A673 (cell line): ENCODE measurements around the gene TBC1D22A. TPM values are rescaled to one million over a fixed set of nuclear protein-coding genes. Genes with fewer than 3 reads are reported as not detected.

Source experiments
- BruUV-seq: library from RNA; stranded (reverse); fragments of 400-500 nt; replicated peaks from 2 replicates; lab custom pipeline; 2021; lab: Mats Ljungman, UMichigan
- CTCF ChIA-PET: fragments of 300-600 bp; sonication (Branson Sonifier 250); formaldehyde crosslinking; loops from one replicate; lab custom pipeline; 2022; ENCODE audit warnings: antibody characterized with exemption; lab: Charles Lee
- POLR2A ChIA-PET: fragments of 300-600 bp; sonication (Branson Sonifier 250); formaldehyde crosslinking; loops from one replicate; lab custom pipeline; 2022; ENCODE audit warnings: antibody characterized with exemption; ENCODE audit not compliant: low non-redundant PET; lab: Charles Lee
- DNase-seq: peaks from one replicate; pipeline ENCODE4 v3.0.0-alpha.2; 2015; ENCODE audit warnings: low spot score
- H3K27ac ChIP-seq: fragments of 200-600 bp; sonication (generic); 2 replicates; pipeline ENCODE4 v1.5.1; 2016; ENCODE audit warnings: mixed run types, low read depth, mild to moderate bottlenecking, mixed read lengths, antibody characterized with exemption, low read length; ENCODE audit not compliant: poor library complexity, severe bottlenecking
- H3K27me3 ChIP-seq: fragments of 200-600 bp; sonication (generic); replicated peaks from 2 replicates; pipeline ENCODE4 v1.6.1; 2017; ENCODE audit warnings: mixed run types, low read depth, mild to moderate bottlenecking, mixed read lengths, antibody characterized with exemption, low read length; ENCODE audit not compliant: insufficient read depth, poor library complexity
- H3K36me3 ChIP-seq: fragments of 200-600 bp; sonication (generic); 2 replicates; pipeline ENCODE4 v1.6.1; 2016; ENCODE audit warnings: mixed run types, mild to moderate bottlenecking, mixed read lengths, antibody characterized with exemption, low read length; ENCODE audit not compliant: insufficient read depth, poor library complexity, severe bottlenecking
- H3K4me1 ChIP-seq: fragments of 200-600 bp; sonication (generic); 2 replicates; pipeline ENCODE4 v1.6.1; 2017; ENCODE audit warnings: mixed run types, mild to moderate bottlenecking, mixed read lengths, antibody characterized with exemption, low read length; ENCODE audit not compliant: insufficient read depth, poor library complexity, severe bottlenecking
- H3K4me3 ChIP-seq: fragments of 200-600 bp; sonication (generic); 2 replicates; pipeline ENCODE4 v1.5.1; 2016; ENCODE audit warnings: low read depth, mixed run types, mild to moderate bottlenecking, mixed read lengths, low read length; ENCODE audit not compliant: poor library complexity, severe bottlenecking
- H3K9me3 ChIP-seq: fragments of 200-600 bp; sonication (generic); 2 replicates; pipeline ENCODE4 v1.6.1; 2016; ENCODE audit warnings: mixed run types, low read depth, mild to moderate bottlenecking, mixed read lengths, antibody characterized with exemption, low read length; ENCODE audit not compliant: poor library complexity, severe bottlenecking
- CTCF ChIP-seq: fragments of 300-800, 200-600 bp; sonication (generic); conservative IDR thresholded peaks from 2 replicates; pipeline ENCODE4 v1.5.1; 2017; ENCODE audit warnings: low read depth, mild to moderate bottlenecking, antibody characterized with exemption, low read length, moderate library complexity, mixed read lengths
- EZH2 ChIP-seq: fragments of 200-600 bp; sonication (generic); IDR thresholded peaks from 2 replicates; pipeline ENCODE4 v1.6.1; 2017; ENCODE audit warnings: borderline replicate concordance, low read depth, mild to moderate bottlenecking, mixed read lengths, antibody characterized with exemption, low read length; ENCODE audit not compliant: poor library complexity, severe bottlenecking
- intact Hi-C: fragments of 100-400 bp; cut with micrococcal nuclease; formaldehyde crosslinking; loops from one replicate; pipeline ENCODE4 v1.10.0; 2022; ENCODE audit not compliant: unreplicated experiment
- total RNA-seq: library from RNA; stranded (reverse); gene quantifications from 2 replicates; pipeline ENCODE4 v1.2.3, GENCODE V29; 2021

The TBC1D22A gene
- total RNA-seq, 1 experiment from 2014 or later, result 22.5 TPM

GRCh38 chr22:47062126-47062525 is 299.7 kb downstream of the TBC1D22A start:
- H3K9me3 ChIP-seq, result no peaks in the 10 kb centered on the region
- CTCF ChIA-PET, result no interaction called here
- H3K4me1 ChIP-seq, result no peaks in the 10 kb centered on the region
- no peaks in the 10 kb centered on the region for H3K36me3 ChIP-seq
- H3K4me3 ChIP-seq, result no peak overlapping the region
- H3K27me3 ChIP-seq, result no peaks in the 10 kb centered on the region
- intact Hi-C loops, result no loop called here
- no TSS peak for BruUV-seq
- TF ChIP-seq CTCF (no peak), EZH2 (no peak)
- no peak for DNase-seq
- no peak overlapping the region for H3K27ac ChIP-seq
- POLR2A ChIA-PET, result no interaction called here

GRCh38 chr22:47063071-47063509 is 300.6 kb downstream of the TBC1D22A start:
- CTCF ChIA-PET, result no interaction called here
- no peak overlapping the region for H3K4me3 ChIP-seq
- DNase-seq, result no peak
- TF ChIP-seq CTCF (no peak), EZH2 (no peak)
- H3K36me3 ChIP-seq, result no peaks in the 10 kb centered on the region
- POLR2A ChIA-PET, result no interaction called here
- no peaks in the 10 kb centered on the region for H3K27me3 ChIP-seq
- intact Hi-C loops, result no loop called here
- no peaks in the 10 kb centered on the region for H3K9me3 ChIP-seq
- H3K27ac ChIP-seq, result no peak overlapping the region
- BruUV-seq, result no TSS peak
- no peaks in the 10 kb centered on the region for H3K4me1 ChIP-seq

GRCh38 chr22:47063606-47064005 is 301.2 kb downstream of the TBC1D22A start:
- Histone ChIP-seq H3K4me3 (no peak overlapping the region), H3K4me1 (no peaks in the 10 kb centered on the region), H3K36me3 (no peaks in the 10 kb centered on the region), H3K27ac (no peak overlapping the region), H3K27me3 (no peaks in the 10 kb centered on the region), H3K9me3 (no peaks in the 10 kb centered on the region)
- no peak for DNase-seq
- ChIA-PET CTCF (no interaction called here), POLR2A (no interaction called here)
- no peak for TF ChIP-seq CTCF
- TF ChIP-seq EZH2, result no peak
- no TSS peak for BruUV-seq
- intact Hi-C loops, result no loop called here
